Activated CD4-positive, CD25-positive, alpha-beta regulatory T cell treated with anti-CD3 and anti-CD28 coated beads, Interleukin-2, amount 50 U/mL, for 16 hours (primary cell): ENCODE measurements around the gene ALG2.
A peak's percentile ranks its signal among the peaks of the same experiment; 100 is the strongest.

ENCODE experiments used
- DNase-seq: peaks from one replicate; pipeline ENCODE4 v3.0.0-alpha.2; 2020; ENCODE audit warnings: low read depth, low spot score

The ALG2 gene

GRCh38 chr9:99192786-99193465 lies 28.8 kb downstream of the ALG2 start:
- no peak for DNase-seq

GRCh38 chr9:99190597-99191283 lies 31.0 kb downstream of the ALG2 start:
- DNase-seq, result no peak

GRCh38 chr9:99189887-99190596 lies 31.7 kb downstream of the ALG2 start:
- DNase-seq, result no peak

- no peak for DNase-seq
Observed at GRCh38 chr9:99189186-99189585, 32.6 kb downstream of the ALG2 start.

- DNase-seq, result no peak
Observed at GRCh38 chr9:99187311-99187710, 34.4 kb downstream of the ALG2 start.

- no peak for DNase-seq
Observed at GRCh38 chr9:99185934-99186333, 35.8 kb downstream of the ALG2 start.

GRCh38 chr9:99185348-99185632 lies 36.5 kb downstream of the ALG2 start:
- no peak for DNase-seq

- peak; percentile 36 for DNase-seq
Observed at GRCh38 chr9:99184475-99185347, 37.0 kb downstream of the ALG2 start.

- no peak for DNase-seq
Observed at GRCh38 chr9:99184110-99184474, 37.6 kb downstream of the ALG2 start.

- DNase-seq, result no peak
Observed at GRCh38 chr9:99183616-99184015, 38.1 kb downstream of the ALG2 start.

GRCh38 chr9:99182356-99182755 lies 39.4 kb downstream of the ALG2 start:
- DNase-seq, result no peak

- no peak for DNase-seq
Observed at GRCh38 chr9:99181621-99182020, 40.1 kb downstream of the ALG2 start.

GRCh38 chr9:99181206-99181605 lies 40.5 kb downstream of the ALG2 start:
- DNase-seq, result no peak

- DNase-seq, result no peak
Observed at GRCh38 chr9:99180662-99181061, 41.1 kb downstream of the ALG2 start.

GRCh38 chr9:99180199-99180598 lies 41.5 kb downstream of the ALG2 start:
- no peak for DNase-seq

GRCh38 chr9:99178912-99179872 lies 42.5 kb downstream of the ALG2 start:
- no peak for DNase-seq

GRCh38 chr9:99177576-99178366 lies 44.0 kb downstream of the ALG2 start:
- DNase-seq, result no peak

- DNase-seq, result no peak
Observed at GRCh38 chr9:99176527-99177013, 45.2 kb downstream of the ALG2 start.

- DNase-seq, result no peak
Observed at GRCh38 chr9:99173570-99174504, 47.9 kb downstream of the ALG2 start.
